Cardiac fibroblast (primary cell): ENCODE results near the gene TOMM5.

Source experiments
- DNase-seq, 2 donors: peaks; one replicate each; pipeline versions ENCODE4 v3.0.0 to v3.0.0-alpha.2; 2010; ENCODE audit warnings: low read depth in 2 of 2
- H3K4me3 ChIP-seq, 2 donors: replicated peaks in 1 of 2; 1 replicate in 1 of 2; 2 replicates in 1 of 2; pipeline ENCODE4 v1.5.1; 2011; ENCODE audit warnings: low read depth in 2 of 2, low read length in 2 of 2, mild to moderate bottlenecking in 2 of 2, moderate library complexity in 1 of 2
- TF ChIP-seq, protein P1 (sequence below): IDR thresholded peaks from one replicate; pipeline ENCODE4 v1.5.1; 2011; ENCODE audit warnings: low read depth, mild to moderate bottlenecking, low read length, inconsistent platforms

The TOMM5 gene

DNA sequence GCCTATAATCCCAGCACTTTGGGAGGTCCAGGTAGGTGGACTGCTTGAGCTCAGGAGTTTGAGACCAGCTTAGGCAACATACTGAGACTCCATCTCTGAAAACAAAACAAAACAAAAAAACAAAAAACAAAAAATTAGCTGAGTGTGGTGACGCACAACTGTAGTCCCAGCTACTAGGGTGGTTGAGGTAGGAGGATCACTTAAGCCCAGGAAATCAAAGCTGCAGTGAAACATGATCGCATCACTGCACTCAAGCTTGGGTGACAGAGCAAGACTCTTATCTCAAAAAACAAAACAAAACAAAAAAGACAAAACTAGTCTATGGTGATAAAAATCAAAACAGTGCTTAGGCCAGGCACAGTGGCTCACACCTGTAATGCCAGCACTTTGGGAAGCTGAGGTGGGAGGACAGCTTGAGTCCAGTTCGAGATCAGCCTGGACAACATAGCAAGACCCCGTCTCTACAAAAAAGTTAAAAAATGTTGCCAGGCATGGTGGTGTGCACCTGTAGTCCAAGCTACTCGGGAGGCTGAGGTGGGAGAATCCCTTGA is 45.0 kb downstream of the TOMM5 start:
- DNase-seq = no peak
- no peak overlapping the region for H3K4me3 ChIP-seq
- TF ChIP-seq, protein P1, sequence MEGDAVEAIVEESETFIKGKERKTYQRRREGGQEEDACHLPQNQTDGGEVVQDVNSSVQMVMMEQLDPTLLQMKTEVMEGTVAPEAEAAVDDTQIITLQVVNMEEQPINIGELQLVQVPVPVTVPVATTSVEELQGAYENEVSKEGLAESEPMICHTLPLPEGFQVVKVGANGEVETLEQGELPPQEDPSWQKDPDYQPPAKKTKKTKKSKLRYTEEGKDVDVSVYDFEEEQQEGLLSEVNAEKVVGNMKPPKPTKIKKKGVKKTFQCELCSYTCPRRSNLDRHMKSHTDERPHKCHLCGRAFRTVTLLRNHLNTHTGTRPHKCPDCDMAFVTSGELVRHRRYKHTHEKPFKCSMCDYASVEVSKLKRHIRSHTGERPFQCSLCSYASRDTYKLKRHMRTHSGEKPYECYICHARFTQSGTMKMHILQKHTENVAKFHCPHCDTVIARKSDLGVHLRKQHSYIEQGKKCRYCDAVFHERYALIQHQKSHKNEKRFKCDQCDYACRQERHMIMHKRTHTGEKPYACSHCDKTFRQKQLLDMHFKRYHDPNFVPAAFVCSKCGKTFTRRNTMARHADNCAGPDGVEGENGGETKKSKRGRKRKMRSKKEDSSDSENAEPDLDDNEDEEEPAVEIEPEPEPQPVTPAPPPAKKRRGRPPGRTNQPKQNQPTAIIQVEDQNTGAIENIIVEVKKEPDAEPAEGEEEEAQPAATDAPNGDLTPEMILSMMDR = no peak

- no peak for DNase-seq
- TF ChIP-seq, protein P1 = no peak
- no peak overlapping the region for H3K4me3 ChIP-seq
Observed at GRCh38 chr9:37543468-37543867, 48.9 kb downstream of the TOMM5 start.

DNA sequence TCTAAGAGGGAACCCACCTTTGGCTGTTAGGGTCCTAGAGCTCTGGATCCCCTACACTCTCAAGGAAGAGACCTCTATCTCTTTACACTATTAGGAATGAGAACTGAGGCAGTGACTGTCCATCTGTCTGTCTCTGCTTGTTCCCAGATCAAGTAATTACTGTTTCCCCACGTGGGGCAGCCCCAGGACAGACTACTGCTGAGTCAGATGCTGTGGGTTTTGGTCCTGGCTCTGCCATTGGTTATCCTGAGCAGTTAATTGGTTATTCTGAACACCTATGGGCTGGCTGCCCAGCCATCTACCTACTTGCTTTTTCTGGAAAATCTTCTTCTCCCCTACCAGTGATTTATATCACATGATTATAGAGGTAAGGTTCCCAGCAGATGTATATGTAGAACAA is 49.5 kb downstream of the TOMM5 start:
- DNase-seq = no peak
- H3K4me3 ChIP-seq = no peak overlapping the region
- TF ChIP-seq, protein P1 = no peak

GRCh38 chr9:37542488-37542887 is 49.9 kb downstream of the TOMM5 start:
- no peak for DNase-seq
- no peak overlapping the region for H3K4me3 ChIP-seq
- TF ChIP-seq, protein P1 = no peak

- no peak overlapping the region for H3K4me3 ChIP-seq
- TF ChIP-seq, protein P1 = no peak
- DNase-seq = no peak
Observed at GRCh38 chr9:37541465-37541864, 50.9 kb downstream of the TOMM5 start.

DNA sequence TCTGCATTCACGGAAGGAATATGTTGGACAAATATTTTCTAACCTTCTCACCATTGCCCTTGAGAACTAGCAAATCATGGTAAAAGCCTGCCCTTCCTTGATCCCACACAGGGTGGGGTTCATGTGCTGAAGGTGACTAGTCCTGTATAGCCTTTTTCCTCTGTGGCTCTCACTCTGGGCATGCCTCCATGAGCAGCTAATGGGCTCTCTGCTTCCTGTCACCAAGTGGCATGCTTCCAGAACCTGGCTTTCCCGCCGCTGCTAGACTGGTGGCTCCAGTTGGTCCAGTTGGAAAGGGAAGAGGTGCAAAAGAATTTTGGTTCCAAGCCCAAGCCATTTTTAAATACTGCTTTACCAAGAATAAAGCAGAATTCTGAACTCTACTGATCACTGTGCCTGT is 51.8 kb downstream of the TOMM5 start:
- DNase-seq = no peak
- TF ChIP-seq, protein P1 = no peak

DNA sequence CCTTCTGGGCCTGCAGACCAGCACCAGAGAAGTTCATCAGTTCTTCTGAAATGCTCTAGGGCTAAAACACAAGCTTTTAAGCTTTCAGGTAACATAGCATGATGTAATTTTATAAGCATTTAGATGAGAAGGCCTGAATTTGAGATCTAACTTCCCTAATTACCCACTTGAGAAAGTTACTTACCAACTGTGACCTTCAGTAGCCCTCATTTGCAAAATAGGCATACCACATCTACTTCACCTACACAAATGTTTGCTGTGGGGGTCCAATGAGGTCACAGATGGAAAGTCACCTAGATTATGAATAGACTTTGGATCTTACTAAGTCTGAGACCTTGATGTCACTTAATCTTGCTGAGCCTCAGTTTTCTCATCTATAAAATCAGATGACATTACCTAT is 52.8 kb downstream of the TOMM5 start:
- TF ChIP-seq, protein P1 = no peak
- no peak for DNase-seq
- no peak overlapping the region for H3K4me3 ChIP-seq

More for the DNA sequence above, 51.8 kb downstream of the TOMM5 start:
- H3K4me3 ChIP-seq = no peak overlapping the region
